IPS-NIHi7 (cell line): ENCODE results near the gene ZNF724.
"Not testable (repeated sequence)": the region's sequence is repeated elsewhere in the genome, so short reads cannot be mapped to it uniquely, and the experiment has no call there.

Source experiments
- DNase-seq: peaks from one replicate; pipeline ENCODE4 v3.0.0; 2012; ENCODE audit warnings: mixed read lengths; ENCODE audit errors: extremely low spot score

The ZNF724 gene

DNA sequence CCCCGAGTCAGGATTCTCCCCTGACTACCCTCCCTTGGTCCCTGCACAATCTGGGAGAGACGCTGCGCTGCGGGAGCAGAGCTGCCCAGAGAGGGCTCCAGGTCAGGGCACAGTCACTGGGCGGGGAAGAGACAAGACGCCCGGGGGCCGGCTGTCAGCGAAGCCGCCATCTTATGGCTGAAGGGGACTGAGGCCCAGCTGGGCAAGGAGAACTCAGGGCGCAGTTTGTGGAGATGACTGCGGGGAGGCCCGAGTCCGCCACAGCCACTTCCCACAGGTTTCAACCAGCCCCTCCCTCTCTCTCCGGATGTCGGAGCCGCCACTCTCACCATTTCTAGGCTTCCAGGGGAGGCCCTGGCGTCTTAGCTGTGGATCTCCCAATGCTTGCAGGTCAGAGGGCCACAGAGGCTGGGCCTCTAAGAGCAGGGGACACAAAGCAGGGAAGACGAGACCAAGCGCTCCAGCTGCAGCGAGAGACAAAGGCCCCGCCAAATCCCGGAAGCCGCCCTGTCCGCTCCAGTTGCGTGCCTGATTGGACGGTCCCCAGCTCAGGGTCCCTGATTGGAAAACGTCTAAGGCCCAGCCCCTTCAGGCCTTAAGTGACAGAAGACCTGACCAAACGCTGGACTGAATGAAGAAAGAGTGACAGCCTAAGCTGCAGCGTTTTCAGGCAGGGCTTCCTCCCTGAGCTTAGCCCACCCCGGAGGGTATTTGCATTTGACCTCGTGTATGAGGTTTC lies at the start of gene ZNF724:
Gene ZNF724, minus strand, starts transcription at position 484 of the 739 bp plus-strand sequence. Its CDS starts 152 bp downstream, at position 332.
- DNase-seq: peak; percentile 97

DNA sequence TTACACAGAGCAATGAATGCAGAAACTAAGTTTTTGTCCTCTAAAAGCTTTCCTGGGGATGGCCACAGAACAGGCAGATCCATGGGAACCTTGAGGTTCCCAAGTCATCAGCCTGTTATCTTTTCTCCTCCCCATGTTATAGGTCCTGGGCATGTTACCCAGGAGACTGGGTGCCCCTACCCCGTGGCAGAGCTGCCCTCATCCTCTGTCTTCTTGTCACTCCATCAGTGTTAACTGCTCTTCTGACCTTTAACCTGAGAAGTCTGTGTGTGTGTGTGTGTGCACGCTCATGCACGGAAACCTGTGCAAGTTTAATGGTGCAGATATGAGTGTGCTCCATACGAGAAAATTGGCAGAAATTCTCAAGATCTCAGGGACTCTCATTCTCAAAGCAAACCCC lies 43.9 kb upstream of the ZNF724 start:
- DNase-seq: no peak

DNA sequence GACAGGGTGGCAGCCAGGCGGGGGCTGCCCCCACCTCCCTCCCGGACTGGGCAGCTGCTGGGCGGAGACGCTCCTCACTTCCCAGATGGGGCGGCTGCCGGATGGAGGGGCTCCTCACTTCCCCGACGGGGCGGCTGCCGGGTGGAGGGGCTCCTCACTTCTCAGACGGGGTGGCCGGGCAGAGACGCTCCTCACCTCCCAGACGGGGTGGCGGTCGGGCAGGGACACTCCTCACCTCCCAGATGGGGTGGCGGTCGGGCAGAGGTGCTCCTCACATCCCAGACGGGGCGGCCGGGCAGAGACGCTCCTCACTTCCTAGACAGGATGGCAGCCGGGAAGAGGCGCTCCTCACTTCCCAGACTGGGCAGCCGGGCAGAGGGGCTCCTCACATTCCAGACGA lies 39.8 kb upstream of the ZNF724 start:
- DNase-seq: not testable (repeated sequence)

DNA sequence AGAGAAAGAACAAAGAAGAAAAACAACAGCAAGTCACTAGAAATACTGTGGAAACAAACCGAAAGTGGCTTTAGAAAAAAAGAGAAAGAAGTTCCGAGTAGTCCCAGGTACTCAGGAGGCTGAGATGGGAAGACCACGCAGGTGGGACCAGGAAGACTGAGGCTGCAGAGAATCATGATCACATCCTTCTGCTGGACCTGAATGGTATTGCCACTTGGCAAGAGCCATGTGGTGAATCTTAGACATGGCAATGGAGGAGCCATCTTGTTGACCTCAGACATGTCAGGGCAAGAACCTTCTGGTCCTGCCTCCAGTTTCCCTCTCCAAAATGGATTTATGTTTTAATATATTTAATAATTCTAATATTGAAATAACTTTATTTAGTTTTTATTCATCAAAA lies 37.4 kb upstream of the ZNF724 start:
- DNase-seq: no peak

DNA sequence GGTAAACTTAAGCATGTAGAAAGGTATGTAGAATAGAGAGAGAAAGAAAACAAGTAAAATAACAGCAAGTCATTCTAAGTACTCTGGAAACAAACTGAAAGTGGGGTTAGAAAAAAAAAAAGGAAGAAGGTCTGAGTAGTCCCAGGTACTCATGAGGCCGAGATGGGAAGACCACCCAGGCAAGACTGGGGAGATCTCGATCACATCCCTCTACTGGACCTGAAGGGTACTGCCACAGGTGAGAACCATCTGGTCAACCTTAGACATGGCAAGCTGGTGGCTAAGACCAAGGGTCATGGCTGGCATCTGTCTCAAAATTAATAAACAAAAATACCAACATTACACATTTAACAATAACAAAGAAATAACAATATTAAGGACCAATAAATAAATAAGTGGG lies 36.3 kb upstream of the ZNF724 start:
- DNase-seq: peak; percentile 23

DNA sequence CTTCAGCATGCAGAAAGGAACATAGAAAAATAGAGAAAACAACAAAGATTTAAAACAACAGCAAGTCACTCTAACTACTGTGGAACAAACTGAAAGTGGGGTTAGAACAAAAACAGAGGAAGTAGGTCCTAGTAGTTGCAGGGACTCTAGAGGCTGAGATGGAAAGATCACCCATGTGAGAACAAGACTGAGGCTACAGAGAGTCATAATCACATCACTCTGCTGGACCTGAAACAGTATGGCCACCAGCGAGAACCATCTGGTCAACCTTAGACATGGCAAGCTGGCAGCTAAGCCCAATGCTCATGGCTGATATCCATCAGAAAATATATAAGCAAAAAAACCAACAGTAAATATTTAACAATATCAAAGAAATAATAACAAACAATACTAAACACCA lies 35.8 kb upstream of the ZNF724 start:
- no peak for DNase-seq

DNA sequence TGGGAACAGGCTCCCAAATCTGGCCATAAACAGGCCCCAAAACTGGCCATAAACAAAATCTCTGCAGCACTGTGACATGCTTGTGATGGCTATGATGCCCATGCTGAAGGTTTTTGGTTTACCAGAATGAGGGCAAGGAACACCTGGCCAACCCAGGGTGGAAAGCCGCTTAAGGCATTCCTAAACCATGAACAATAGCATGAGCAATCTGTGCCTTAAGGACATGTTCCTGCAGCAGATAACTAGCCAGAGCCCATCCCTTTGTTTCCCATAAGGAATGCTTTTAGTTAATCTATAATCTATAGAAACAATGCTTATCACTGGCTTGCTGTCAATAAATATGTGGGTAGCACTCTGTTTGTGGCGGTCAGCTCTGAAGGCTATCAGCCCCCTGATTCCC lies 35.1 kb upstream of the ZNF724 start:
- not testable (repeated sequence) for DNase-seq

DNA sequence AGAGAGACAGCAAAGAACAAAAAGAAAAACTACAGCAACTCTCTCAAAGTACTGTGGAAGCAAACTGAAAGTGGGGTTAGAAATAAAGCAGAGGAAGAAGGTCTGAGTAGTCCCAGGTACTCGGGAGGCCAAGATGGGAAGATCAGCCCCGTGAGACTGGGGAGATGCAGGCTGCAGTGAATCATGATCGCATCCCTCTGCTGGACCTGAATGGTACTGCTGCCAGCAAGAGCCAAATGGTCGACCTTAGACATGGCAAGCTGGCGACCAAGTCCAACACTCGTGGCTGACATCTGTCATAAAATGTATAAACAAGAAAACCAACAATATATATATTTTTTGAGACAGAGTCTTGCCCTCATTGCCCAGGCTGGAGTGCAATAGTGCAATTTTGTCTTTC lies 33.7 kb upstream of the ZNF724 start:
- peak; percentile 74 for DNase-seq

DNA sequence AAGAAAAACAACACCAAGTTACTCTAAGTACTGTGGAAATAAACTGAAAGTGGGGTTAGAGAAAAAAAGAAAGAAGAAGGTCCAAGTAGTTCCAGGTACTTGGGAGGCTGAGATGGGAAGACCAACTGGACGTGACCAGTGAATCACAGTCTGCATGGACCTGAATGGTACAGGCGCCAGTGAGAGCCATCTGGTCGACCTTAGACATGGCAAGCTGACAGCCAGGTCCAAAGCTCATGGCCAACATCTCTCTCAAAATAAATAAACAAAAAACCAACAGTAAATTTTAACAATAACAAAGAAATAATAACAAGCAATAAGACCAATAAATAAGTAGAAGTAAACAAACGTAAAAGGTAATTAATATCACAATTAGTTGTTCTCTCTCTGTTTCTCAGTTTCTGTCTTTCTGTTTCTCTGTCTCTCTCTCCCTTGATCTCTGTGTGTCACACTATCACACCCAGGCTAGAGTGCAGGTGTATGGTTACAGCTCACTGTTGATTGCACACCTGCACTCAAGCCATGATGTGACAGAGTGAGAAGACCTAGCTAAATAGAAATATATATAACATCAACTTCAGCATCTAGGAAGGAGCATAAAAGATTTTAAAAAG lies 31.6 kb upstream of the ZNF724 start:
- DNase-seq: no peak

DNA sequence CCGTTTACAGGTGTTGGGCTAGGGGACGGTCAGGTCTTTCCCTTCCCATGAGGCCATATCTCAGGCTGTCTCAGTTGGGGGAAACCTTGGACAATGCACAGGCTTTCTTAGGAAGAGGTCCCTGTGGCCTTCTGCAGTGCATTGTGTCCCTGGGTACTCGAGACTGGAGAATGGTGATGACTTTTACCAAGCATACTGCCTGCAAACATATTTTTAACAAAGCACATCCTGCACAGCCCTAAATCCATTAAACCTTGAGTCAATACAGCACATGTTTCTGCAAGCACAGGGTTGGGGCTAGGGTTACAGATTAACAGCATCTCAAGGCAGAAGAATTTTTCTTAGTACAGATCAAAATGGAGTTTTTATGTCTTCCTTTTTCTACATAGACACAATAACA lies 27.9 kb upstream of the ZNF724 start:
- not testable (repeated sequence) for DNase-seq

DNA sequence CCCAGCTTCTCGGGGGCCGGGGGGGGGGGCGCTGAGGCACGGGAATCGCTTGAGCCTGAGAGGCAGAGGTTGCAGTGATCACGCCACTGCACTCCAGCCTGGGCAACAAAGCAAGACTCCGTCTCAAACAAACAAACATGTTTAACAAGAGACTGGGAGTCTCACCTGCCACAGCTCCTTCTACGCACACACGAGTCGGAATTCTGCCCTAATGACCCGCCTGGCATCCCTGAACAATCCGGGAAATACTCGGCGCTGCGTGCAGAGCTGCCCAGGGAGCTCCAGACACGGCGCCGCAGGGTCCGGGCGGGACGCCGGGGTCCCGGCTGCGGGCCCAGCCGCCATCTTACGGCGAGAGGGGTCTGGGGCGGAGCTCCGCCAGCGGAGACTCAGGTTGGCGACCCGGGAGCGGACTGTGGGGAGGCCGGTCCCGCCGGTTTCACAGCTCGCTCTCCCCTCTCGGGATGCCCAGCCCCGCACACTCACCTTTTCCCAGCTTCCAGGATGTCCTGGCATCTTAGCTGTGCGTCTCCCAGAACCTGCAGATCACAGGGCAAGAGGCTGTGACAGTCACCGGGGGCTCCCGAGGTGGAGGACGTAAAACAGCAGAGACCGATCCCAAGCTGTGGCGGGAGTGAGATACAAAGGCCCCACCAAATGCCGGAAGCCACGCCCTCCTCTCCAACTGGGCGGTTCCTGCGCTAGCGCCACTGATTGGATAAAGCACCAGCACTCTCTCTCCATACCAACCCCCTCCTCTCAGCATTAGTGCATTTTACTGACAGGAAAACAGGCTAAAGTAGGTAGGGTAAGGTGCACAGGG lies 23.6 kb upstream of the ZNF724 start:
- peak; percentile 95 for DNase-seq

DNA sequence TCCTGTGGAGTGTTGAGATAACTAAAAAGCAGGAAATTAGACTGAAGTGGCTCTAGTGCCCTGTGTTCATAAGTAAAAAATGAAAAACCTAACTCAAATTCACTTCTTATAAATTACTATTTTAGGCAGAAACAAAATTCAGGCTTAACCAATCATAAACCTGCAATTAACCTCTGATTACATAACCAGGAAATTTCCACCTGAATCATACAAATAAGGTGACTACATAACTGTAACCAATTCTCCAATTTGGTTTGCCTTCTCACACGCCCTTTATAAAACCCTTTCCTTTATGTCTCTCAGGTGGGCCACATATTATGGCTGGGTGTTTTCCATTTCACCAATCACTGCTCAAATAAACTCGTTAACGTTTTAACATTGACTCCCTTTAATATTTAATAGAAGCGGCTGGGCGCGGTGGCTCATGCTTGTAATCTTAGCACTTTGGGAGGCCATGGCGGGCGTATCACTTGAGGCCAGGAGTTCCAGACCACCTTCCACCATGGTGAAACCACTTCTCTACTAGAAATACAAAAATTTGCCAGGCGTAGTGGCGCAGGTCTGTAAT lies 22.9 kb upstream of the ZNF724 start:
- no peak for DNase-seq

DNA sequence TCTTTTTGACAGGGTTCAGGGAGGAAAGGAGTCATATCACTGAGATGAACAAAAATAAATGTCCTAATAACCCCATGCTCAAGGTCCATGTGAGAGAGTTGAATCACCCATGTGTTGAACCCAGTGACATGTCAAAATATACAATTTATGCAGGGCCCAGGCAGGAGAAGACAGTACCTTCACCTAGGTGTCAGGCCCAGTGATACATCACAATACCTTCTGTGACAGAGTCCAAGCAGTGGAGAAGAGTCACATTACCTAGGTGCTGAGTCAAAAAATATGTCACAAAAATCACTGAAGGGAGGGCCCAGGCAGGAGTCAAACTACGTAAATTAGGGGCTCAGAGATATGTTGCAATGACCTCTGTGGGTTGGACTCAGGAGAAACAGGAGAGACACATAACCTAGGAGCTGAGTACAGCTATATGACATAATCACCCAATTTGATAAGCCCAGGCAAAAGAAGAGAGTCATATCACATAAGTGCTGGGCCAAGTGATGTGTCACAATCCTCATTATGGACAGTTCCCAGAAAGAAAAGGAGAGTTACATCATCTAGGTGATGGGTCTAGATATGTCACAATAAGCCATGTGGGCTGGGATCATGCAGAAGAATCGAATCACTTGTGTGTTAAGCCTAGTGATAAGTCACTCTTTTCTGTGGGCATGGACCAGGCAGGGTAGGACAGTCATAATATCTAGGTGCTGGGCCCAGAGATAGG lies 13.8 kb upstream of the ZNF724 start:
- no peak for DNase-seq

DNA sequence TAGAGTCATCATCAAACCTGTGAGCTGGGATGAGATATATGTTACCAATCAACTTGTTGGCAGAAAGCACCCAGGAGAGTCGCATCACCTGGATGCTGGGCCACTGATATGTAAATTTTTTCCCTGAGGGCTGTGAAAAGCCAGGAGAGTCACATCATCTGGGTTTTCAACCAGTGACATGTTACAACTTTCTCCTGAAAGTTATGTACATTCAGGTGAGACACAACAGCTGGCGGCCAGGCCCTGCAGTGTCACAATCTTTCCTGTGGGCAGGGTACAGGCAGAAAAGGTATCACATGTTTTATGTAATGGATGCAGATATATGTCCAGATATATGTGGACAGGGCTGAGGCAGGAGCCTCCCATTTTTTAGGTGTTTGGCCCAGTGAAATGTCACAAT lies 13.2 kb upstream of the ZNF724 start:
- no peak for DNase-seq

DNA sequence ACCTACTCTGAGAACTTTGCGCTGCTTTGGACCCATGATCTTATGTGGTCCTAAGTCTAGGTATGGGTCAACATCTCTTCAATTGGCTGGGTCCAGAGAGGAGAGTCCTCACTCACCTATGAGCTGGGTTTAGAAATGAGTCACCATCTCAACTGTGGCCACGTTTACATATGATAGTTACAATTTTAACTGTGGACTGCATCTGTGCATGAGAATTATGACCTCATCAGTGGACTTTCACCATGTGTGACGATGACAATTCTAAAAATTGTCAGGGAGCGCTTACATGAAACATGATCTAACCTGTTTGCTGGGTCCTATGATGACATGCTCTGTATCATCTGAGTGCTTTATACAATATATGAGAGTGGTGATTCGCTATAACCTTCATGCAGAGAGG lies 12.7 kb upstream of the ZNF724 start:
- DNase-seq: no peak

DNA sequence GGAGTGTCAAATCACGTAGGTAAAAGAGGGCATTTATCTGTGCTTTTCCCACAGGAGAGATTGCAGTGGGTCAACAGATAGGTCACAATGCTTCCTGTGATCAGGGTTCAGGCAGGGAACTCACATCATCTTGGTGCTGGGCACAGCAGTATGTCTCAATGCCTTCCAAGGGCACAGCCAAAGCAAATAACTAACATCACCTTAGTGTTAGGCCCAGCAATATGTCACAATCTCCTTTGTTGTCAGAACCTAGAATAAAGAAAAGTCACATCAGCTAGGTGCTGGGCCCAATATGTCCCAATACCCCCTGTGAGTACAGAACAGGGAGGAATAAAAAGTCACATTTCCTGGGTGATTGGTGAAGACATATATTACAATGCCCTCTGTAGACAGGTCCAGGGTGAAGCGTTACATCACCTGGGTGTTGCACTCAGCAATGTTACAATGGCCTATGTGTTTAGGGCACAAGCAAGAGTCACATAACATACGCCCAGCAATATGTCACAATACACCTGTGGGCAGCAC lies 11.4 kb upstream of the ZNF724 start:
- DNase-seq: no peak

DNA sequence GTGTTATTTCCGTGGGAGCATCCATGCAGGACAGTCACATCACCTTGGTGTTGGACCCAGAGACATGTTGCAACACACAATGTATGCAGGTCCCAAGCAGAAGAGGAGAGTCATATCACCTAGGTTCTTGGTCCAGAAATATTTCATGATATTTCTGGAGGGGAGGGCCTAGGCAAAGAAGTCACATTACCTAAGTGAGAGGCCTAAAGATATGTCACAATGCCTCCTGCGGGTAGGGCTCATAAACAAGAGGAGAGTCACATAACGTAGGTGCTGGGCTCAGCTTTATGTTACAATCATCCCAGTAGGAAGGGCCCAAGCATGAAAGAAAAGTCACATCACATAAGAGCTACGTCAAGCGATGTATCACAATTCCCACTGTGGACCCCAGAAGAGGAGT lies 10.8 kb upstream of the ZNF724 start:
- DNase-seq: no peak

DNA sequence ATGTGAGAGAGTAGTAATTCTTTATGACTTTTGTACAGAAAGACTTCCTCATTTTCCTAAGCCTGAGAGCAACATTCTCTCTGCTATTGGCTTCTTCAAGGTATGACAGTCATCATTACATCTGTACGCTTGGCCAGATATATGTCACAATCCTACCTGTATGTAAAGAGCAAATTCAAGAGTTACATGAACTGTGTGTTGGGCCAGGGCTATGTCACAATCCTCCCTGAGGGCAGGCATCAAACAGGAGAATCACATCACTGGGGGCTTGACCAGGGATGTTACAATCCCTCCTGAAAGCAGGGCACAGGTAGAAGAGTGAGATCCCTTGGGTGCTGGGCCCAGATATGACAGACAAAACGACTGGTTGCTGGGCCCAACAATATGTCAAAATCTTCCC lies 9.8 kb upstream of the ZNF724 start:
- DNase-seq: no peak

DNA sequence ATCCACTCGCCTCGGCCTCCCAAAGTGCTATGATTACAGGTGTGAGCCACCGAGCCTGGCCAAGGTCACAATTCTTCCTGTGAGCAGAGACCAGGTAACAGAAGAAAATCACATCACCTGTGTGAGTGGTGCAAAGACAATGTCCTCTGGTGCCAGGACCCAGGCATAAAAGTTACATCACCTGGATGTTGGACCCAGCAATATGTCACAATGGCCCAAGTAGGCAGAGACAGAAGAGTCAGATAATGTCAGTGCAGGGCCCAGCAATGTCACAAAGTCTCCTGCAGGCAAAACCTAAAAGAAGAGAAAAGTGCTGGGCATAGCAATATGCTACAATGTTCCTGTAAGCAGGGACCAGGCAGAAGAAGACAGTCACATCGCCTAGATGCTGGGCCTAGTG lies 5.5 kb upstream of the ZNF724 start:
- no peak for DNase-seq

DNA sequence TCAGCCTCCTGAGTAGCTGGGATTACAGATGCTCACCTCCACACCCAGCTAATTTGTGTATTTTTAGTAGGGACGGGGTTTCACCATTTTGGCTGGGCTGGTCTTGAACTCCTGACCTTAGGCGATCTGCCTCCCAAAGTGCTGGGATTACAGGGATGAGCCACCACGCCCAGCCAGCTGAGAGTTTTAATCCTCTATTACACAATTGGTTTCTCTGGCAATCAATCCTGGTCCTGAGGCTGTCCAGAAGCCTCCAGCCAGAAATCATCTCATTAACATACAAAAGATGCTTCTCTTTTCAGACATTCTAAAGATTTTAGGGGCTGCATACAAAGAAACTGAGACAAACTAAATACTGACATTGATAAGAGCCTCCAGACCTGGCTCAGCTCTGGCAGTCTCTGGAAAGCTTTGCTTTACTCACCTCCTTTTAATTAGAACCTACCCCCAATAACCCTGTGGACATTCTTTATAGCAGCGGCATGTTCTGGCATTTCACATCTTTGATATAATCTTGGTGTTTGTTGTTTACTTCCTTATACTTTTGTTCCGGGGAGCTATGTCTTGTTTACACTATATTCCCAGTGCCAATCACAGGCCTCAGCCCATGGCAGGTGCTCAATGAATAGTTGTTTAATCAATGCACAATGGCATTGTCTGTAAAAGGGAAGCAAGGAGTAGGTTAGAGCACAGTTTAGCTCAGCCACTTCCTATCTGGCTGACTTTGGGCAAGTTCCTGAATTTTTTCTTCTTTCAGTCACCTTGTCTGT lies 4.1 kb upstream of the ZNF724 start:
- DNase-seq: no peak

DNA sequence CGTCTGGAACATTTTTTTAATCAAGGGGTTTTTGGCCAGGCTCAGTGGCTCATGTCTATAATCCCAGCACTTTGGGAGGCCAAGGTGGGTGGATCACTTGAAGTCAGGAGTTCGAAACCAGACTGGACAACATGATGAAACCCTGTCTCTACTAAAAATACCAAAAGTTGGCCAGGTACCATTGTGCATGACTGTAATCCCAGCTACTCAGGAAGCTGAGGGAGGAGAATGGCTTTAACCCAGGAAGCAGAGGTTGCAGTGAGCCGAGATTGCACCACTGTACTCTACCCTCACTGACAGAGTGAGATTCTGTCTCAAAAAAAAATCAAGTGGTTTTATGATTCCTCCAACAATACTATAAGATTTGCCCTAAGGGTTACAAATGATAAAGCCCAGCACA lies 3.1 kb upstream of the ZNF724 start:
- DNase-seq: not testable (repeated sequence)
